Activated CD4-positive, alpha-beta T cell treated with anti-CD3 and anti-CD28 coated beads for 24 hours (primary cell): ENCODE measurements around the gene FER1L5.

Experiments used
- DNase-seq, 2 donors: peaks; one replicate each; pipeline ENCODE4 v3.0.0-alpha.2; 2020; ENCODE audit warnings: low read depth in 2 of 2

The FER1L5 gene

DNA sequence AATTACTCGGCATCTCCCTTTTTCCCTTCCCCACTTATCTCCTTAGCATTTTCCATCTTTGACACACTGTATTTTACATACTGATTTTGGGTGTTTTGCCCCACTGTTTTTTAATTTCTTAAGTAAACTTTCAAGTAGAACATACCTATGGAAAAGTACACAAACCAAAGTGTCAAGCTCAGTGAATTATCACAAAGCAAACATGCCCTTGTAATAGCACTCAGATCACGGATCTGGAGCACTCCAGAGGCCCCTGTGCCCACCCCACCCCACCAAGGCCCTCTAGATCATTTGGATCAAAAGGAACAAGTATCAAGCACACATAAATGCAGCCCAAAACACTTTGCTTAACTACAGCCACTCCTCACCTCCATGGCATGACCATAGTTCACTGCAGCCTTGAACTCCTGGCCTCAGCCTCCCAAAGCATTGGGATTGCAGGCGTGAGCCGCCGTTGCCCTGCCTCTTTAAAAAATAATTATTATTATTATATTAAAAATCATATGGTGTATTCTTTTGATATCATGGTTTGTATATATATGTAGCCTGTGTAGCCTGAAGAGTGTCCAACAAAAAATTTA lies 38.1 kb downstream of the FER1L5 start:
- DNase-seq: no peak

DNA sequence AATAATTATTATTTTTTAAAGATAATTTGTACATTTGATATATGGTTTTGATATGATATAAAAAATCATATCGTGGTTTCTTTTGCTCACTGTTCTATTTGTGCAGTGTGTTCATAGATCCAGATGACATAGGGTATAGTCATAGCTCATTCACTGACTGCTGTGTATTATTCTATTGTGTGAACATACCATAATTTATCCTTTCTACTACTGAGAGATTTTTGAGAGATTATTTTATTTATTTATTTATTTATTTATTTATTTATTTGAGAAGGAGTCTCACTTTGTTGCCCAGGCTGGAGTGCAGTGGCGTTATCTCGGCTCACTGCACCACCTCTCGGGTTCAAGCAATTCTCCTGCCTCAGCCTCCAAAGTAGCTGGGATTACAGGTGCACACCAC lies 39.0 kb downstream of the FER1L5 start:
- no peak for DNase-seq

DNA sequence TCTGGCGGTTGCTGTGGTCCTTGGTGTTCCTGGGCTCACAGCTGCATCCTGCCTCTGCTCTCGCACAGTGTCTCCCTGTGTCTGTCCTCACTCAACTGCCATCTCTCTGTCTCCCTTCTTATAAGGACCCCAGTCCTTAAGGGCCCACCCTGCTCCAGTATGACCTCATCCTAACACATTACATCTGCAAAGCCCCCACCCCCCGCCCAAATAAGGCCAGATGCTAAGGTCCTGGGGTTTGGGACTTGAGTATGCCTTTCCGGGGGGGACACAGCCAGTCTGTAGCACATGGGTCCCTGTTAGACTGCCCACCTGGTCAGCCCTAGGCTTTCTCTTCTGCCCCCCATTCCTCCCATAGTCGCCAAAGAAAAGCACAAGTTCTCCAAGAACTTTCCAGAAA lies 40.7 kb downstream of the FER1L5 start:
- DNase-seq: no peak

DNA sequence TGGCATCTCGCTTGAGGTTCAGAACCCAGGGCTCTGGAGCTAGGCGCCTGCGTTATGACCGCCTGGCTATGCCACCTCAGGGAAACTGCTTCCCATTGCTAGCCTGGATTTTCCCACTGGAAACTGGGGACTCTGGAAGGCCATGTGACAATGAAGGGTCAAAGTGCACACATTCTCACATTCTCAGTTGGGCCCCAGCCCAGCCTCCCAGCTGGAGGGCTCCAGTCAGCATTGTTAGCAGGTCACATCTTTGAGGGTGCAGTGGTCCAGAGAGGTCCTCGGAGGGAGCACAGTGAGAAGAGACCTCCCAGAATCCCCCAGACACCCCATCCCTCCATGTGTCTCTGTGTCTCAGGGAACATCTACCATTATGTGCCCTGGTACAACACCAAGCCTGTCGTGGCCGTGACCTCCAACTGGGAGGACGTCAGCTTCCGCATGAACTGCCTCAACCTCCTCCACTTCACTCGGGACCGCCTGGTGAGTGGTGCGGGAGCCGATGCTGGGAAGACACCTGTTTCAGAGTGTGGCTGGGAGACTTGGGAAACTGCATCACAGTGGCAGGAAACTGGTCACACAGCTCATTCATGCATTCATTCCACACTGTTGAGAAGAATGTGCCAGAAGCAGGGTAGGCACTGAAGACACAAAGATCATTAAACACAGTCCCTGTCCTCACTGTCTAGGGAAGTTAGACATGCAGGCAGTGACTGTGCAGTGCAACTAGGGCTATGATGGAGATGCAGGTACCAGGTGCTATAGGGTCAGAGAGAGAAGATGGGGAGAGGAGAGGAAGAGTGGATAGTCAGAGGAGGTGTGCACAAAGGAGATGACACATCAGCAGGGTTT lies 41.6 kb downstream of the FER1L5 start:
- DNase-seq: no peak

DNA sequence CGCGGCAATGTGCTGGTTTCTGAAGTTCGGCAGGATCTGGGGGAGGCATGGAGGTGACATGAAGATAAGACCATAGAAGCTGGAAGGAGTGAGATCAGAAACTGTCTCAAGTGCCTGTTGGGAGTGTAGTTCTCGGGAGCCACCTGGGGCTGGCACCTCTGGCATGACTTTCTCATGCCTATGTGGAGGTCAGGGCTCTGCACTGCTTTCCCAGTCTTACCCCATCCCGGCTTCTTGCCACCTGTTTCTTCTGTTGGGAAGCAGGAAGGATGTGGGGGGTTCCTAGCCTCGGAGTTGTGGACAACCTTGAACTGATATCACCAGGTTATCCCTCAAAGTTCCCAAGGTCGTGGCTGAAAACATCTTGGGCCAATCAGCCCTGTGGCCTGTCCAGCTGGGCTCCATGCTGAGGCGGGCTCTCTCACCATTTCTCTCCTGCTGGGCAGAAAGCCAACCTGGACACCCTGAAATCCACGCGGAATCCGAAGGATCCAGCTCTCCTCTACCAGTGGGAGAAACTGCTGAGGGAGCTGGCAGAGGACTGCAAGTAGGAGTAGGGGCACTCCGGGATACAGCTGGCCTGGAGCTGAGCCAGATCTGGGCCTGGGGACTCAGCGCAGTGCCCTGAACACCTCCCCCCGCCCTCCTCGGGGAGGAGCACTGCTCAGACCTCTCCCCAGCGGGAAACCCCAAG lies 42.5 kb downstream of the FER1L5 start:
- DNase-seq: no peak

DNA sequence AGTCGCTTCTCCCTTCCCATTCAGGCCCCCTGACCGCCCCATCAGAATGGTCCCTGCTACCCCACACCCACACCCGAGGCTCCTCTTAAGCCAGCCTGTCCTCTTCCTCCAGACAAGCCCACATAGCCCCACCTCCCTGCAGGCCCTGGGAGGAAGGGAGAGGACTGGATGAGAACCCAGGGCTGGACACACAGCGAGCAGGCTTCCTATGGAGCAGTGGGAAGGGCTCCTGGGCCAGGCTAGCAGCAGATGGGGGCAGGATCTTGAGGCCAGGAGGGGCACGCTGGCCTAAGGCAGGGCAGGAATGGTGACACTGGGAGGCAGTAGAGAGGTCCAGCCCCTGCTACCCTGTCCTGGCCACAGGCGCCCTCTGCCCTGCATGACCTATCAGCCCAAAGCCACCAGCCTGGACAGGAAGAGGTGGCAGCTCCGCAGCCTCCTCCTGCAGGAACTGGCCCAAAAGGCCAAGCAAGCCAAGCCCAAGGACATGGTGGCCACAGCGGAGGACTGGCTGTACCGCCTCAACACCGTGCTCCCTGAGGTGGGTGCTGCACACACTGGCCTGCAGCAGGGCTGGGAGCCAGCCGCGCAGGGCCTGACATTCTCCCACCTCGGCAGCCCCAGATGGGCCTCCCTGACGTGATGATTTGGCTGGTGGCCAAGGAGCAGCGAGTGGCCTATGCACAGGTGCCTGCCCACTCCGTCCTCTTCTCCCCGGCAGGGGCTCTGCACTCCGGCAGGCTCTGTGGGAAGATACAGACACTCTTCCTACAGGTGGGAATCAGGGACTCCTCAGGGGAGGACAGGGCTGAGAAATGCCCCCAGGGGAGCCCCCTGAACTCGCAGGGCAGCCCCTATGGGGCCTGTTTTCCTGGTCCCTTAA lies 43.3 kb downstream of the FER1L5 start:
- no peak for DNase-seq

DNA sequence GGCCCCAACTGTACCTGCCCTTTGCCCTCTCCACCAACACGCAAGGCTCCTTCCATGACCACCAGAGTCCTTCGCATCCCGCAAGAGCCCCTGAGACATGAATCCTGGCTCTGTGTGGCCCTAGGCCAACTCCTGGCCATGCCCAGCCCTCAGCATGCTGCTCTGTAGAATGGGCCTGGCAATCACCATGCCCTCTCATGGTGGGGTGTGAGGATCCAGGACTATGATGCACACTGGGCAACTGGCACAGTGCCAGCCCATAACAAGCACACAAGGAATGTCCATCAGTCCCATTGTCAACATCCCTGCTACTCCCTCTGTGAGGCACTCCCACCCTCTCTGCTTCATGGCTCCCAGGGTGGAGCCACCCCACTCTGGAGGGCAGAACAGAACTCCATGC lies 44.7 kb downstream of the FER1L5 start:
- DNase-seq: no peak

DNA sequence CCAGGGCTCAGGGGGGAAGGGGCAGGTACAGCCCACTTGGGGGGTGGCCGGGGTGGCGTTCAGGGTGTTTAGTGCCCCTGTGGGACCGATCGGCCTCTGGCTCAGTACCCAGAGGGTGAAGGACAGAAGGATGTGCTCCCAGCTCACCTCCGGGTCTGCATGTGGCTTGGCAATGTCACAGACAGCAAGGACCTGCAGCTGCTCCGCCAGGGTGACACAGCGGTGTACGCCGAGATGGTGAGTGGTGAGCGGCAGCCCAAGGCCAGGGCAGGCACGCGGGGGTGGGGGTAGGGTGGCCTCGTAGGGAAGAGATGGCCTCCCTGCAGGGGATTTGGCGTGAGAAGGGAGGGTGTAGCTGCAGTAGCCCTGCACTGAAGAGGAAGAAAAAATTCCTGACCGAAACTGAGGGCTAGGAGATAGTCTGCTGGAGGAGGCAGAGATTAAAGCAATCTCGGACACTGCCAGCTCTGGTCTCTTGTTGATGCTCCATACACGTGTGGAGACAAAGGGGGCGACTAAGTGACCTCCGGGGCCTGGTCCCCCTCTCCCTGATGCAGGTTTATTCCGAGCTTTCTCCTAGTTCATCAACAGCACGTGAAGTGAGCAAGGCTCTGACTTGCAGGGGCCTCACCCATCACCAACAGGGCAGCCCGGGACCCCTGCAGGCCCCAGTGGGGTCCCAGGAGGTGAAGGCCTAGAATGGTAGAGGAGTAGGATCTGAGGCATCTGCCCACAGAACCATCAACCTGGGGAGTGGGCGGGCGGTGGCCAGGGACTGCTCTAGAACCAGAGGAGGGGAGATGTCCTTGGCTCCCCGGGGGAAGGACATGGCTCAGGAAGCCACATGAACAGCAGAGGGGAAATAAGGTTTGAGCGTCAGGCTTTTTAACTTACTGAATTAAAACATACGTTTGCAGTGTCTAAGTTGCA lies 45.4 kb downstream of the FER1L5 start:
- no peak for DNase-seq

DNA sequence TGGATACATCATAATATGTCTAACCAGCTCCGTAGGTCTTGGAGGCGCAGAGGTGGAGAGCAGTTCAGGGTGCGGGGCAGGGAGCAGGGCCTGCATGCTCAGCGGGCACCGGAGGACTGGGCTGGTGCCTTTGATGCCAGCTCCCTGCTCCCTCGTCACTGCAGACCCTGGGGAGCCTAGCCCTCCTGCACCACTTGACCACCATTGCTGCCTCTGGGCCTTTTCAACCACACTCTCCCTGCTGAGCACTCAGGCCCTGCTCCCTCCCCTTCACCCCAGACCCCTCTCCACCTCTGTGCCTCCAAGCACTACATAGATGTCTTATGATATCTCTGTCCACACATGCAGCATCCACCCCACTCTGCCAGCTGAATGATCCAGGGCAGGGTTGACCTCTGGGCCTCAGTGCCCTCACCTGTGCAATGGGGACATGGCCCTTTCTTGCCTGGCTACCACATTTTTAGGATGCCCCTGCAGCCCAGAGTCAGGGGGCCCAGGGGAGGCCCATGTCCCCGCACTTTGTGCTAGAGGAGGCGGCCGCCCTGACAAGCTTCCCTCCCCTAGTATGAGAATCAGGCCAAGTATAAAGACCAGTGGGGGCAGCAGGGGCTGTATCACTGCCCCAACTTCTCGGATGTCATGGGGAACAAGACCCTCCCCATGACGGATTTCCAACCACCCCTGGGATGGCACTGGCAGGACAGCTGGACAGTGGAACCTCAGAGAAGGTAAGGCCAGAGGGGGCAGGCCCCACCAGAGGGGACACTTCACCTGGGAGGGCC lies 46.3 kb downstream of the FER1L5 start:
- DNase-seq: no peak

DNA sequence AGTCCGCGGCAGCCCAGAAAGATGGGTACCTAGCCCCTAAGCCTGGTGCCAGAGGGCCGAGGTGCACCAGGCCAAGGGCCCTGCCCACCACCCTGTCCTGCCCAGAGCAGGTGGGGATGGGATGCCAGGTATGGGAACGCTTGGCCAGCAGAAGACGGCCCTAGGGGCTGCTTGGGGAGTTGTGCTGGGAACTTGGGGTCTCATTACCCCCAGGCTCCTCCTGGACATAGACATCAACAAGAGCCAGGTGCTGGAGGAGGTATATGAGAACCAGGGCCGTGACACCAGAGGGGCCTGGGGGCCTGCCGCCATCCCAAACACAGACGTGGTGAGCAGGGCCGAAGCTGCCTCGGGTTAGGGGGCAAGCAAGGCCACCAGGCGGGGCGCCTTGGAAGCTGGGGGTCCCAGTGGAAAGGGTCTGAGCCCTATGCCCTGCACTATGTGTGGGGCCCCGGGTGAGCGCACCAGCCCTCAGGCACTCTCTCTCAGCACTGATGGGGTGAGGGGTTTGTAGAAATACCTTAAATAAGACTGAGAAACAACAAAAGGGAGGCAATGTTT lies 46.9 kb downstream of the FER1L5 start:
- DNase-seq: no peak

DNA sequence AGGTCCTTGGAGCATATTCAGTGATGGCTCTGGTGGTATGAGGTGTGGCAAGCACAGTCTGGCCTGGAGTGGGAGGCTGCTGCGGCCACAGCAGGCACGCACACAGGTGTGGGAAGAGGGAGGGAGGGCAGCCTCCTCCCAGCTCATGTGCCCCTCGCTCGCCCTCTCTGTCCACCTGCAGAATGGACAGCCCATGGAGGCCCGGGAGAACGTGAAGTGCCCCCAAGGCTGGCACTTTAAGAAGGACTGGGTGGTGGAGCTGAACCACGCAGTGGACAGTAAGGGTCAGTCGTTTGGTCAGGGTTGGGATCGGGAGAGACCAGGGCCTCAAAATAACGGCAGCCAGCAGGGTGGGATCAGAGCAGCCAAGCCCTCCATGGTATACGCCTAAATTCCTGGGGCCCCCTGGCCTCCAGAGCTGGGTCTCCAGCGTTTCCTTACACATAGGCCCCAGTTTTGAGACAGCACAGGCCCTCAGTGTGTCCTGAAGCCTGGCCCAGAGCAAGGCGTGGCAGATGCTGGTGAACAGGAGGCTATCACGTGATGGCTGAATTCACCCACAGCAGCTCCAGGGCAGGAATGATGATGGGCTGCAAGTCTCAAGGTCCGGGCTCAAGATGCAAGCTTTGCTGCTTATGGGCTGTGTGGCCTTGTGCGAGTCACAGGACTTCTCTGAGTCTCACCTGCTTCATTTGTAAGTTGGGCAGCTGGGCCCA lies 47.9 kb downstream of the FER1L5 start:
- DNase-seq: no peak

DNA sequence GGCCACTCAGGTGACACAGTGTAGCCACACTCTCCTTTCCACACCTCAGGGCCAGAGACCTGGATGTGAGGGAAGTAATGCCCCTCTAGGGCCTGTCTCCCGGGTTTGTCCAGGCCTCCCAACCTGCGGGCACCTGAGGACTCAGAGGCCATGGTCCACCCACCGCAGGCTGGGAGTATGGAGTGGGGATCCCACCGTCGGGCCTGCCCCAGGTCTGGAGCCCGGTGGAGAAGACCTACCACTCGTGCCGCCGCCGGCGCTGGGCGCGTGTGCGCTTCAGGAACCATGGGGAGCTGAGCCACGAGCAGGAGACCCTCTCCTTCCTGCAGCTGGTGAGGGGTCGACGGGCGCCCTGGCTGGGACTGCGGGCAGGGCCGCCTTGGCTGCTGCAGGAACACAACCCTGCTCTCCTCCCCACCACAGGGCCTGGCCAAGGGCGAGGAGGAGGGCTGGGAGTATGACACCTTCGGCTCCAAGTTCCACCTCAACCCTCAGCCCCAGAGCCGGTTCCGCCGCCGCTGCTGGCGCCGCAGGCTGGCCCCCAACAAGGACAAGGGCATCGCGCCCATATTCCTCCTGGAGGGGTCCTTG lies 48.6 kb downstream of the FER1L5 start:
- DNase-seq: no peak

DNA sequence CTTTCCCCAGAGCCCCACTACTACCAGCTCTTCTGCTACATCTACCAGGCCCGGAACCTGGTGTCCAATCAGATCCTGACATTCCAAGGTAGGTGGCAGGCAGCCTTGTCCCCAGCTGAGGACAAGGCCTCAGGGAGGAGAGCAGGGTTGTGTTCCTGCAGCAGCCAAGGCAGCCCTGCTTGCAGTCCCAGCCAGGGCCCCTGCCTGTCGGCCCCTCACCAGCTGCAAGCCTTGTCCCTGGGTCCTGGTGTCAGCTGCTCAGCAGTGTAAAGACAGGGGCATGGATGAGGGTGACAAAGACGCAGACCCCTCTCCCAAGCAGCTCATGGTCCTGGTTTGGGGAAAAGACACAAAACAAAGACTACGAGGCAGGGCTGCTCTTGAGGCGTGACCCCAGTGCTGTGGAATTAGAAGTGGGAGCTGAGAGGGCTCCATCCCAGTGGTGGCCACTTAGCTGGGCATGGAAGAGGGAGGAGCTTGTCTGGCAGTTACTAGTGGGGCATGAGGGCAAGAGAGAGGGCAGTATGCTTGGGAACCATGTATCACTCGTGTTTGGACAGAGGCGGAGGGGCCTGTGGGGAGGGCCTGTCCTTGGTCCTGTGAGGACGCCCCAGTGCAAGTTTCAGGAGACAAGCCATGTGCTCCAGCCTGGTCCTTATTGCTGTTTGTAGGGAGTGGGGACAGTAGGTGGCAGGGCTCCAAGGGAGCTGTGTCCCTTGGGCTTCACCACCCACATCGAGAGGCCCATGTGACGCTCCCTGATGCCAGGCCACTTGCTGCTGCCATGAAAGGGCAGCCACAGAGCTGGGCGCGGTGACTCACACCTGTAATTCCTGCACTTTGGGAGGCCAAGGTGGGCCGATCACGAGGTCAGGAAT lies 49.8 kb downstream of the FER1L5 start:
- DNase-seq: no peak

DNA sequence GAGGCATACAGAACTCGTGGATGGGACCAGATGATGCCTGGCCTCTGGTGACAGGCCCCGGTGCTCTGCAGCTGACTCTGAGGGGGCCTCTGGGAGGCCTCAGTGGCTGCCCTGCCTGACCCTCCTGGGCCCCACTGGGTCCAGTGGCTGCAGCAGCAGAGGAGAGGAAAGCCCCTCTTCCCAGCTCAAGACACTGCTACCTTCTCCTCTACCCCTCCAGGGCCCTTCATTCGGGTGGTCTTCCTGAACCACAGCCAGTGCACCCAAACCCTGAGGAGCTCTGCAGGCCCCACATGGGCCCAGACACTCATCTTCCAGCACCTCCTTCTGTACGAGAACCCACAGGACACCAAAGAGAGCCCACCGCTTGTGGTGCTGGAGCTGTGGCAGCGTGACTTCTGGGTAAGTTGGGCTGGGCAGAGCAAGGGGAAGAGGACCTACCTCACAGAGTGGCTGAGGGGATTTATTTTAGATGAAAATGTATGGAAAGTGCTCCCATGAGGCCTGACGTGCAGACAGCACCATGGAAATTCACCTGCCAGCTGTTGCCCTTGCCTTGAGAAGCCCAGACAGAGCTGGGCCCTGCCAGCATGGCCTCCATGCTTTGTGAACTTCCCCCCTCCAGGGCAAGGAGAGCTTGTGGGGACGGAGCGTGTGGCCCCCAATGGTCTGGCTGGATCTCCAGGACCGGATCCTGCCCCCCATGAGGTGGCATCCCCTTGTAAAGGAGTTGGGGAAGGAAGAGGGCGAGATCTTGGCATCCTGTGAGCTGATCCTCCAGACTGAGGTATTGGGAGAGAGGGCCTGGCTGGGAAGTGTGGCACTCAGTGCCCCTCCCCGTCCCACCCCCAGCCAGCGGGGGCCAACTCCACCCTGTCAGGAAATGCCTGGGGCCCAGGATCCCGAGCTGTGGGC lies 51.0 kb downstream of the FER1L5 start:
- no peak for DNase-seq

DNA sequence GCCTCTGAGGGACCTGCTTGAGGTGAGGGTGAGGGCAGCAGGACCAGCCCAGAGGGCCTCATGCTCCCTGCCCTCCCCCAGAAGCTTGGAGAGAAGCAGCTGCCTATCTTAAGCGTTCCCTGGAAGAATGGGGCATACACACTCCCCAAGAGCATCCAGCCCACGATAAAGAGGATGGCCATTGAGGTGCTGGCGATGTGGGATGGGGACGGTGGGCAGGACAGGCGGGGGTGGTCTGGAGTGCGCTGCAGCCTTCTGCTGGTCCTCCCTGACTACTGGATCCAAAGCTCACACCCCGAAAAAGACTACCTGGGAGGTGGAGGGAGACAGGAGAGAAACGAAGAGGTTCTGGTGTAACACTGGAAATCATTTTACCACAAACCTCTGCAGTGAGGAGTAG lies 51.7 kb downstream of the FER1L5 start:
- DNase-seq: no peak

DNA sequence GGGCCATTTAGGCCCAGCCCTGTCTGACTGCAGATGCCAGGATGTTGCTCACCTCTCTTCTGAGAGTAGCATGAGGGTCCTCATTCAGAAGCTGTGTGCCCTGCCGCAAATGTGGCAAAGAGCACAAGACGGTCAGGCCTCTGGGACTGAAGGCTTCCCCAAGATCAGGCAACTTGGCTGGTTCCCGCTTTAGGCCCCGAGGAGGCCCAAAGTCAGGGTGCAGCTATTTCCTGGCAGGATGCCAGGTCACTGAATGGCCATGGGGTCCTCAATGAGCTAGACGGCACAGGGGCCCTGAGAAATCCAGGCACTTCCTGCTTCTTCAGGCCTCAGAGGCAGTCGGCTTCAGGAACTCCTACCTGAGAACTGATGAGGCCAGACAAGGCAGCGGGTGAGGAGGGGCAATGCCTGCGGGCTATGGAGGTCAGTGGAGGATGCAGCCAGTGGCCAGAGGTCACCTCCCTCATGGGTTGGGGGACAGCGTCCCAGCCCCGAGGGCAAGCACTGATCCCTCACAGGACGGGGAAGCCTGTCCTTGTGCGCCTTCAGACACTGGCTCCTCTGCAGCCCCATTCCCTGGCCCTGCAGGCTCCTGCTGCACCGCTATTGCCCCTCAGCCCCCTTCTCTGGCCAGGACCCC lies 52.4 kb downstream of the FER1L5 start:
- DNase-seq: no peak
